Stimulated activated CD4-positive, alpha-beta T cell treated with anti-CD3 and anti-CD28 coated beads, Interleukin-12 subunit alpha, Interleukin-12 subunit beta, amount 100 ng/mL, for 4 hours (primary cell): ENCODE measurements around the gene FBXO46.

Source experiments
- DNase-seq: peaks from one replicate; pipeline ENCODE4 v3.0.0-alpha.2; 2020

Gene FBXO46

GRCh38 chr19:45681391-45682015 lies 49.2 kb downstream of the FBXO46 start:
- peak; percentile 80 for DNase-seq

DNA sequence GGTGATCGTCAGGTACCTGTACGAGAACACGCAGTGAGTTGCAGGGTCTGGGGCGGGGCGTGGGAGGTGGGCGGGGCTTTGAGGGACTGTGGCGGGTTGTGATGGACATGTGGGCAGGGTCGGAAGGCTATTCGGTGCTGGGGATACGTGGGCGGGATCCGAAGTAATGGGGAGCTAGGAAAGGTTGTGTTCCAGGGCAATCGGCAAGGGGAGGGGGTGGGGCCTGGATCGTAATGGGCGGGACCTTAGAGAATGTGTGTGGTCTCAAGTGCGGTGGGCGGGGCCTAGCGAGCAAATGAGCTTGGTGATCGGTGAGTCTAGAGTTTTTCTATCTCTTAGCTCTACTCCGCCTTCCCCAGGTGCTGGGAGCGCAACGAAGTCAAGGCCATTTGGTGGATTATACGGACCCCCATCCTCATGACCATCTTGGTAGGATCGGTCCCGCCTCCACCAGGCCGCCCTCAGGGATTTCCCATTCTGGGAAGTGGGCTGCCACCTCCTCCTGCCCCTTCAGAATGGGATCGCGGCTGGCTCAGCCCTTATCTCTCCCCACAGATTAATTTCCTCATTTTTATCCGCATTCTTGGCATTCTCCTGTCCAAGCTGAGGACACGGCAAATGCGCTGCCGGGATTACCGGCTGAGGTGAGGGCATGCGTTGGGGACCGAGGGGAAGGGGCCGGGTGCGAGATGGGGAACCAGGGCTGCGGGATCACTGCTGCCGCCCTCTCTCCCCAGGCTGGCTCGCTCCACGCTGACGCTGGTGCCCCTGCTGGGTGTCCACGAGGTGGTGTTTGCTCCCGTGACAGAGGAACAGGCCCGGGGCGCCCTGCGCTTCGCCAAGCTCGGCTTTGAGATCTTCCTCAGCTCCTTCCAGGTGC lies 53.1 kb downstream of the FBXO46 start:
- peak; percentile 82 for DNase-seq

- DNase-seq: peak; percentile 58
These were observed 53.8 kb downstream of the FBXO46 start for GRCh38 chr19:45676851-45677263.

- no peak for DNase-seq
These were observed 55.8 kb downstream of the FBXO46 start for GRCh38 chr19:45674946-45675345.

DNA sequence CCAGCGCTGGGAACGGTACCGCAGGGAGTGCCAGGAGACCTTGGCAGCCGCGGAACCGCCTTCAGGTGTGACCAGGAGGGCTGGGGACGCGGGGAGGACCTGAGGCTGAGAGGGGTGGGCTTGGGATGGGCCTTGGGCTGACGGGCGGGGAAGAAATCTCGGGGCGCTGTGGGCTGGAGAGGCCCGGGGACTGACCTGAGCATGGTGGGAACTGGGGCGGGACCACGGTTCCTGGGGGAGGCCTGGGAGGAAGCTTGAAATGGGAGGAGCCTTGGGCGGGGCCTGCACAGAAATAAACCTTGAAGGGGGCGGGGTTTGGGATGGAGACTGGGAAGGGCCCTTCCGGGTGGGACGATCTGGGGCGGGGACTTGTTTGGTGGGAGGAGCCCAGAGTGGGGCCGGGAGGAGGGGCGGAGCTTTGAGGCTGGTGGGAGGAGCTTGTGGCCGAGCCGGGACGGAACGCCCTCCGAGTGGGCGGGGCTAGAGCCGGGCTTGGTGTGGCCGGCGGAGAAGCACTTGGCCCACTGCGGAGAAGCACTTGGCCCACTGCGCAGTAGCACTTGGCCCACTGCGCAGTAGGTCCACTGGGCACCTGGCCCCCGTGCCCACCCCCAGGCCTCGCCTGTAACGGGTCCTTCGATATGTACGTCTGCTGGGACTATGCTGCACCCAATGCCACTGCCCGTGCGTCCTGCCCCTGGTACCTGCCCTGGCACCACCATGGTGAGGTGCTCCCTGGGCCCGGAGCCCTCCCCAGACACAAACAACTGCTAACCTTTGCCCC lies 59.8 kb downstream of the FBXO46 start:
- DNase-seq: peak; percentile 40

GRCh38 chr19:45668342-45668871 lies 62.3 kb downstream of the FBXO46 start:
- DNase-seq: peak; percentile 42

GRCh38 chr19:45667620-45668341 lies 62.9 kb downstream of the FBXO46 start, which contains the start of gene GIPR:
GIPR (plus strand) TSS chr19:45668221; CDS start chr19:45669521, 1,300 bp downstream.
- peak; percentile 56 for DNase-seq

DNA sequence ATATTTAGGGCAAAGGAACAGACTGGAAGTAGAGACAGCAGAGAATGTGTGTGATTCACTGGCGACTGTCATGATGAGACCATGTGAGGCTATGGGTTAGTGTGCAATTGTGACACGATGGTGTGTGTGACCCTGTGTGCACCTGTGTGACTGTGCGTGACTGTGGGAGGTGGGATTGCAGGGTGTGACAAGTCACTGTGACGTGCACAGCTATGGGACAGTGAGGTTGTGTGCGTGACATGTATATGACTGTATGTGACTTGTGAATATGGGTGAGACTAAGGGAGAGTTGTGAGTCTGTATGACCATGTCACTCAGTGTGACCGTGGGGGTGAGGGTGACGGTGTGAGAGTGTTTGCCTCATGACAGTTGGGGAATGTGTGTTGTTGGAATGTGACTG lies 66.1 kb downstream of the FBXO46 start:
- DNase-seq: no peak

DNA sequence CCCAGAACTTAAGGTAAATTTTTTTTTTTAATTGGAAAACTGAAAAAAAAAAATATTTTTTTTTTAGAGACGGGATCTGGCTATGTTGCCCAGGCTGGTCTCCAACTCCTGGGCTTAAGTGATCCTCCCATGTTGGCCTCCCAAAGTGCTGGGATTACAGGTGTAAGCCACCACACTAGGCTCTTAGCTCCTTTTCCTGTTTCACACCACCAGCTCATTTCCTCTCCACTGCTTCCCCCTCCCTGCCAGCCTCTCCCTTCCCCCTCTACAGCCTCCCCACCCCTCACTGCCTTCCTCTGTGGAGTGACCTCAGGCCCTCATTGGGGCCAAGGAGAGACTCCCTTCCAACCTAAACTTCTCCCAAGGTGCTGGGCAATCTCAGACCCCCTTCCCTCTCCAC lies 66.9 kb downstream of the FBXO46 start:
- DNase-seq: no peak

GRCh38 chr19:45660636-45661035 lies 70.1 kb downstream of the FBXO46 start:
- DNase-seq: no peak
